Mesothelial cell of epicardium (in vitro differentiated cells): ENCODE measurements around the gene AP1M2. TPM values are rescaled to one million over a fixed set of nuclear protein-coding genes. Genes with fewer than 3 reads are reported as not detected.

Experiments
- DNase-seq, 2 experiments: peaks; one replicate each; pipeline ENCODE4 v3.0.0; 2021; ENCODE audit warnings: low spot score in 2 of 2; ENCODE audit not compliant: unreplicated experiment in 2 of 2
- H3K27ac Mint-ChIP-seq: 2 replicates; pipeline ENCODE4 v1.8.0; 2021; ENCODE audit warnings: mixed read lengths
- H3K27me3 Mint-ChIP-seq: 2 replicates; pipeline ENCODE4 v1.8.0; 2021; ENCODE audit warnings: low read depth, mixed read lengths
- H3K36me3 Mint-ChIP-seq: 2 replicates; pipeline ENCODE4 v1.8.0; 2021; ENCODE audit warnings: mixed read lengths
- H3K4me1 Mint-ChIP-seq: 2 replicates; pipeline ENCODE4 v1.8.0; 2021; ENCODE audit warnings: mixed read lengths
- H3K4me3 Mint-ChIP-seq: 2 replicates; pipeline ENCODE4 v1.8.0; 2021; ENCODE audit warnings: mild to moderate bottlenecking, moderate library complexity, mixed read lengths
- H3K9me3 Mint-ChIP-seq: 2 replicates; pipeline ENCODE4 v1.8.0; 2021; ENCODE audit warnings: mixed read lengths
- total RNA-seq: library from RNA; stranded (reverse); gene quantifications from 3 replicates; pipeline ENCODE4 v1.2.1, GENCODE V29; 2021
- TF ChIP-seq, protein P1 (sequence below): fragments of 200-600 bp; sonication (generic); IDR thresholded peaks from one replicate; pipeline ENCODE4 v1.5.0; 2021; ENCODE audit warnings: antibody characterized with exemption; ENCODE audit not compliant: unreplicated experiment

Gene AP1M2
- 25.9 to 32.5 TPM (median 32.1 TPM) in 3 replicates for total RNA-seq

DNA sequence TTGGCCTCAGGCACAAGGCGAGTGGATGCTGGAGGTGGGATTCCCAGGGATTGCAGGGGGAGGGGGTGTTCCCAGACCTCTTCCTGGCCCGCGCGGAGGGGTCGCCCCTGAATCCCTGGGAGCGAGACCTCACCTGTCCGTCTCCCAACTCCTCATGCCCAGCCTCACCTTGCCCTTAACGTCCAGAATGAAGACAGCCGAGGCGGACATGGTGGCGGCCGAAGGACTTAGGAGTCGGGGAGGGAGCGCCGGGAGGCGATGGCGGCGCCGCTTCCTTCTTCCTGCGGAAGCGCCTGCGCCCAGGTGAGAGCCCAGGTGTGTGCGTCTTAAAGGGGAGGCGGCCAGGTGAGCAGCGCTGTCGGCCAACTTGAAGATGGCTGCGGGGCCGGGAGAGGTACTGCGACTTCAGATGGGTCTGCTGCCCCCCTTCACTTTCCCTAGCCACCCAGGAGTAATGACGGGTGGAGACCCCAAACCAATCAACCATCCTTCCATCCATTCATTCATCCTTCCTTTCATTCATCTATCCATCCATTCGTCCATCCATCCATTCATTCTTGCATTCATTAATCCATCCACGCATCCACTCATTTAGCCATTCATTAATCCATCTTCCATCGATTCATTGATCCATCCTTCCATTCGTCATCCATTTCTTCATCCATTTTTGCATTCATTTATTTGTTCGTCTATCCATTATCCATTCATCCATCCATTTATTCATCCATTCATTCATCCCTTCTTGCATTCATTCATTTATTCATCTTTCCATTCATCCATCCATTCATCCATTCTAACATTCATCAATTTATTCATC, at the start of gene AP1M2:
AP1M2 (minus strand) TSS at position 291 of the 817 bp plus-strand sequence; CDS start at position 210, 81 bp downstream.
- Mint-ChIP-seq H3K27me3 (peaks cover 24% of the 10 kb centered on the region), H3K4me3 (peak within 1 kb of the TSS; percentile 74), H3K9me3 (no peaks in the 10 kb centered on the region), H3K27ac (peak within 1 kb of the TSS; percentile 15), H3K4me1 (peaks cover 5% of the 10 kb centered on the region), H3K36me3 (no peaks in the 10 kb centered on the region)
- DNase-seq = no peak
- TF ChIP-seq, protein P1, sequence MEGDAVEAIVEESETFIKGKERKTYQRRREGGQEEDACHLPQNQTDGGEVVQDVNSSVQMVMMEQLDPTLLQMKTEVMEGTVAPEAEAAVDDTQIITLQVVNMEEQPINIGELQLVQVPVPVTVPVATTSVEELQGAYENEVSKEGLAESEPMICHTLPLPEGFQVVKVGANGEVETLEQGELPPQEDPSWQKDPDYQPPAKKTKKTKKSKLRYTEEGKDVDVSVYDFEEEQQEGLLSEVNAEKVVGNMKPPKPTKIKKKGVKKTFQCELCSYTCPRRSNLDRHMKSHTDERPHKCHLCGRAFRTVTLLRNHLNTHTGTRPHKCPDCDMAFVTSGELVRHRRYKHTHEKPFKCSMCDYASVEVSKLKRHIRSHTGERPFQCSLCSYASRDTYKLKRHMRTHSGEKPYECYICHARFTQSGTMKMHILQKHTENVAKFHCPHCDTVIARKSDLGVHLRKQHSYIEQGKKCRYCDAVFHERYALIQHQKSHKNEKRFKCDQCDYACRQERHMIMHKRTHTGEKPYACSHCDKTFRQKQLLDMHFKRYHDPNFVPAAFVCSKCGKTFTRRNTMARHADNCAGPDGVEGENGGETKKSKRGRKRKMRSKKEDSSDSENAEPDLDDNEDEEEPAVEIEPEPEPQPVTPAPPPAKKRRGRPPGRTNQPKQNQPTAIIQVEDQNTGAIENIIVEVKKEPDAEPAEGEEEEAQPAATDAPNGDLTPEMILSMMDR = no peak

DNA sequence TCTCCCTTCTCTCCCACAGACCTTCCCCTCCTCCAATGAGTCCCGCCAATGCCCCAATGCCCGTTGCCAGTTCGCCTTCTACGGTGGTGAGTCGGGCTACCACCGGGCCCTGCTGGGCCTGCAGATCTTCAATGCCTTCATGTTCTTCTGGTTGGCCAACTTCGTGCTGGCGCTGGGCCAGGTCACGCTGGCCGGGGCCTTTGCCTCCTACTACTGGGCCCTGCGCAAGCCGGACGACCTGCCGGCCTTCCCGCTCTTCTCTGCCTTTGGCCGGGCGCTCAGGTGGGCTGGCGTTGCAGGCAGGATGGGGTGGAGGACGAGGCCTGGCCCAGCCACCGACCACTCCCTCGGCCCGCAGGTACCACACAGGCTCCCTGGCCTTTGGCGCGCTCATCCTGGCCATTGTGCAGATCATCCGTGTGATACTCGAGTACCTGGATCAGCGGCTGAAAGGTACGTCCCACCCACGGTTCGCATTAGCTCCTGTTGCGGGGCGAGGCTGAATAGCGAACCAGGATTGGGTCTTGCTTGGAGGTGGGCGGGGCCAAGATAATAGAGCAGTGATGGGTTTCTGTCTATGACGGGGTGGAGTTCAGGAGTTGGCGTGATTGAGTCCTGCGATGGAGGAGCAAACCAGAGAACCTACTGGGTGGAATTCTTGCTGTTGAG, 49.3 kb upstream of the AP1M2 start:
- TF ChIP-seq, protein P1 = no peak
- DNase-seq = no peak
- H3K4me3 Mint-ChIP-seq = no peak overlapping the region
- H3K27ac Mint-ChIP-seq = no peak overlapping the region
- H3K4me1 Mint-ChIP-seq = peaks cover 1% of the 10 kb centered on the region
- no peaks in the 10 kb centered on the region for H3K9me3 Mint-ChIP-seq
- peaks cover 47% of the 10 kb centered on the region for H3K36me3 Mint-ChIP-seq
- H3K27me3 Mint-ChIP-seq = no peaks in the 10 kb centered on the region

DNA sequence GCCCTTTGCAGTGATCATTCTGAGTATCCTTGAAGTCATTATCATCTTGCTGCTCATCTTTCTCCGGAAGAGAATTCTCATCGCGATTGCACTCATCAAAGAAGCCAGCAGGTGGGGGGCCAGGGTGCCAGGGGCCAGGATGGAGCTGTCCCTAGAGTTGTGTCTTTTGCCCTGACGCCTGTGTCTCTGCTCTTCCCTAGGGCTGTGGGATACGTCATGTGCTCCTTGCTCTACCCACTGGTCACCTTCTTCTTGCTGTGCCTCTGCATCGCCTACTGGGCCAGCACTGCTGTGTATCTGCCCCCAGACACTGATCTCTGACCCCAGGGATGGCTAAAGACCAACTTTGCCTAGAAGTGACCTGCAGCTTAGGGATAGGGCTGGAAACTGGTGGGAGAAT, 47.9 kb upstream of the AP1M2 start:
- DNase-seq = no peak
- no peak overlapping the region for H3K27ac Mint-ChIP-seq
- H3K9me3 Mint-ChIP-seq = no peaks in the 10 kb centered on the region
- no peaks in the 10 kb centered on the region for H3K4me1 Mint-ChIP-seq
- H3K36me3 Mint-ChIP-seq = peaks cover 50% of the 10 kb centered on the region
- no peaks in the 10 kb centered on the region for H3K27me3 Mint-ChIP-seq
- H3K4me3 Mint-ChIP-seq = no peak overlapping the region
- TF ChIP-seq, protein P1 = no peak

DNA sequence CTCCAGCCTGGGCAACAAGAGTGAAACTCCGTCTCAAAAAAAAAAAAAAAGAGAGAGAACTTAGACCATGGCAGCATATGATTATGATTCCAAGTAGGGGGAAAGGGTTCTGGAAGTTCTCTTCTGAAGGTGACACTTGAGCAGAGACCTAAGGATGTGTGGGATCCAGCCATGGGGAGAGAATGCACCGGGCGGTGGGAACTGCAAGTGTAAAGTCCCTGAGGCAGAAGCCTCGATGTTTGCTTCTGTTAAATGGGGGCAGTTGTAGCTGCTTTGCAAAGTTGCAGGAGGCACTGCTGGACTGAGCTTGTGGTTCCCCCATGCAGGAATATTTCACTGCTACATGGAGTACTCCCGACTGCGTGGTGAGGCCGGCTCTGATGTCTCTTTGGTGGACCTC, 47.3 kb upstream of the AP1M2 start:
- H3K27ac Mint-ChIP-seq = no peak overlapping the region
- no peak overlapping the region for H3K4me3 Mint-ChIP-seq
- TF ChIP-seq, protein P1 = no peak
- H3K4me1 Mint-ChIP-seq = no peaks in the 10 kb centered on the region
- no peak for DNase-seq
- no peaks in the 10 kb centered on the region for H3K27me3 Mint-ChIP-seq
- H3K9me3 Mint-ChIP-seq = no peaks in the 10 kb centered on the region
- peaks cover 49% of the 10 kb centered on the region for H3K36me3 Mint-ChIP-seq

DNA sequence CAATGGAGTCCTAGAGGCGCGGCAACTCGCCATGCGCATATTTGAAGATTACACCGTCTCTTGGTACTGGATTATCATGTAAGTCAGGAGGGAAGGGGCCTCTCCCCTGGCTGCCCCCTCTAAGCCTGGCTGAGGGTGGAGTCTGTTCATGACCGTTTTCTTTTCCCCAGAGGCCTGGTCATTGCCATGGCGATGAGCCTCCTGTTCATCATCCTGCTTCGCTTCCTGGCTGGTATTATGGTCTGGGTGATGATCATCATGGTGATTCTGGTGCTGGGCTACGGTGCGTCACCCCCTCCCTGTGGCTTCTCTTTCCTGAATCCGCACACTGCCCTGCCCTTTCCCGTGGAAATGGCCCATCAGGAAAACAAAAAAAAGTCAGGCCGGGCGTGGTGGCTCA, 44.8 kb upstream of the AP1M2 start:
- Mint-ChIP-seq H3K9me3 (no peaks in the 10 kb centered on the region), H3K4me3 (no peak overlapping the region), H3K27me3 (no peaks in the 10 kb centered on the region), H3K27ac (no peak overlapping the region), H3K36me3 (peaks cover 47% of the 10 kb centered on the region), H3K4me1 (peaks cover 5% of the 10 kb centered on the region)
- no peak for DNase-seq
- TF ChIP-seq, protein P1 = no peak
